GM12875 (cell line): ENCODE data around the gene CRYBB3.

Source experiments
- H3K4me3 ChIP-seq: one replicate; pipeline ENCODE4 v1.5.1; 2011; ENCODE audit warnings: low read depth, low read length, control low read depth
- TF ChIP-seq, protein P1 (sequence below): IDR thresholded peaks from 2 replicates; pipeline ENCODE4 v1.5.1; 2011; ENCODE audit warnings: low read depth, mild to moderate bottlenecking, control low read depth, inconsistent platforms, low read length, moderate library complexity, borderline replicate concordance; ENCODE audit not compliant: insufficient read depth

The CRYBB3 gene

GRCh38 chr22:25206998-25207397 lies 7.3 kb downstream of the CRYBB3 start:
- TF ChIP-seq, protein P1, sequence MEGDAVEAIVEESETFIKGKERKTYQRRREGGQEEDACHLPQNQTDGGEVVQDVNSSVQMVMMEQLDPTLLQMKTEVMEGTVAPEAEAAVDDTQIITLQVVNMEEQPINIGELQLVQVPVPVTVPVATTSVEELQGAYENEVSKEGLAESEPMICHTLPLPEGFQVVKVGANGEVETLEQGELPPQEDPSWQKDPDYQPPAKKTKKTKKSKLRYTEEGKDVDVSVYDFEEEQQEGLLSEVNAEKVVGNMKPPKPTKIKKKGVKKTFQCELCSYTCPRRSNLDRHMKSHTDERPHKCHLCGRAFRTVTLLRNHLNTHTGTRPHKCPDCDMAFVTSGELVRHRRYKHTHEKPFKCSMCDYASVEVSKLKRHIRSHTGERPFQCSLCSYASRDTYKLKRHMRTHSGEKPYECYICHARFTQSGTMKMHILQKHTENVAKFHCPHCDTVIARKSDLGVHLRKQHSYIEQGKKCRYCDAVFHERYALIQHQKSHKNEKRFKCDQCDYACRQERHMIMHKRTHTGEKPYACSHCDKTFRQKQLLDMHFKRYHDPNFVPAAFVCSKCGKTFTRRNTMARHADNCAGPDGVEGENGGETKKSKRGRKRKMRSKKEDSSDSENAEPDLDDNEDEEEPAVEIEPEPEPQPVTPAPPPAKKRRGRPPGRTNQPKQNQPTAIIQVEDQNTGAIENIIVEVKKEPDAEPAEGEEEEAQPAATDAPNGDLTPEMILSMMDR: no peak
- no peak overlapping the region for H3K4me3 ChIP-seq

DNA sequence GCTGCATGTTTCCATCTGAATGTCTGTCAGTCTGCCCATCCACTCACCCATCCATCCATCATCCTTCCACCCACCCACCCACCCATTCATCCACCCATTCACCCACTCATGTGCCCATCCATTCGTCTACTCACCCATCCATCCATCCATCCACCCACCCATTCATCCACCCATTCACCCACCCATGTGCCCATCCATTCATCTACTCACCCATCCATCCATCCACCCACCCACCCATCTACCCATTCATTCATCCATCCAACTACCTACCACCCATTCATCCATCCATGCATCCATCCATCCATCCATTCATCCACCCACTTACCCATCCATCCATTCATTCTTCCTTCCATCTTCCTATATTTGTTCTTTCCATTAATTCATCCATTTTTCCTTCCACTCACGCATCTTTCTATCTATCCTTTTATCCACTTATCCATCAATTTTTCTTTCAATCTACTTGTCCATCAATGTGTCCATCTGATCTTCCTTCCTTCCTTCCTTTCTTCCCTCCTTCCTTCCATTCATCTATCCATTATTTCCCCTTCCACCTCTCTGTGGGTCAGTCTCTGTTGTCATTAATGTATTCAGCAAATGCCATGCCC lies 8.0 kb downstream of the CRYBB3 start:
- TF ChIP-seq, protein P1: no peak
- no peak overlapping the region for H3K4me3 ChIP-seq

- no peak overlapping the region for H3K4me3 ChIP-seq
- TF ChIP-seq, protein P1: no peak
Observed at GRCh38 chr22:25208328-25208727, 8.7 kb downstream of the CRYBB3 start.

DNA sequence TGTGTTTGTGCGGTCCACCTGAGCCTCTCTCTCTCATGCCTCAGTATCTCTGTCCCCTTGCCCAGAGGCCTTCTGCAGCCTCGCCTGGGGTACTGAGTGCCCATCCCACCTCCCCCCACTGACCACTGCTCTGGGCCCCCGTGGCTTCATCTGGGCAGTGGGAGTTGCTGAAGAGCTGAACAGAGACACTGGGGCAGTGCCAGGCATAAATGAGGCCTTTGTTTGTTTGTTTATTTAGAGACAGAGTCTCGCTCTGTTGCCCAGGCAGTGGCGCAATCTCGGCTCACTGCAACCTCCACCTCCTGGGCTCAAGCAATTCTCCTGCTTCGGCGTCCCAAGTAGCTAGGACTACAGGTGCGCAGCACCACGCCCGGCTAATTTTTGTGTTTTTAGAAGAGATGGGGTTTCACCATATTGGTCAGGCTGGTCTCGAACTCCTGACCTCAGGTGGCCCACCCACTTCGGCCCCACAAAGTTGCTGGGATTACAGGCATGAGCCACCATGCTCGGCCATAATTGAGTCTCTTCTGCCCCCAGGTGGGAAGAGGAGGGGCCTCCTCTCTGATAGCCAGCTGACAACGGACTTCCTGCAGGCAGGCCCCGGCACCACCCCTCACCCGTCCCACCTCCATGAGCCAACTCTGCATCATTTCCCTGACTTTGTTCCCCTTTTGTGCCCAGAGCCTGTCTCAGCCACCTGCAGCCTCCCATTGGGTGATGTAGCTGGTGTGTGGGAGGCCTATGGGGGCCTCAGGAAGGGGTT lies 9.3 kb downstream of the CRYBB3 start:
- H3K4me3 ChIP-seq: no peak overlapping the region
- TF ChIP-seq, protein P1: no peak

GRCh38 chr22:25210793-25211192 lies 11.1 kb downstream of the CRYBB3 start:
- H3K4me3 ChIP-seq: no peak overlapping the region
- TF ChIP-seq, protein P1: no peak

GRCh38 chr22:25212337-25212736 lies 12.7 kb downstream of the CRYBB3 start:
- H3K4me3 ChIP-seq: no peak overlapping the region
- TF ChIP-seq, protein P1: no peak

DNA sequence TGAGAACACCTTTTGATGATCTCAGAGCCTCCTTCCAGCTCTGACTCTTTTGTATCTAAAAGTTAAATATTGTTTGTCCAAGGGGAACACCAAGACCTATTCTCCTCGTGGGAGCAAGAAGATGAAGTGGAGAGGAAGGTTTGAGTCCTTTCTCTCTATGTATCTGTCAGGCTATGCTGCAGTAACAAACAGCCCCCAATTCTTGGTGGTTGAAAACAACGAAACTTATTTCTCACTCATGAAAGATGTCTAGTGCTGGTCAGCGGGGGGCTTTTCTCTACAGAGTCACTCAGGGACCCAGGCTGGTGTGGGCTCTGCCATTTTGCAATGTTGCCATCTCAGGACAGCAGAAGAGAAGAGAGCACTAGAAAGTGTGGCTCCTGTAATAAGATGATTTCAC lies 13.6 kb downstream of the CRYBB3 start:
- no peak overlapping the region for H3K4me3 ChIP-seq
- TF ChIP-seq, protein P1: no peak
